ENCODE measurements around the gene DCC. TPM values are rescaled to one million over a fixed set of nuclear protein-coding genes. Genes with fewer than 3 reads are reported as not detected.

DCC gene
- total RNA-seq, 2 donors from 2014 or later: not detected

- no peak for DNase-seq
- Mint-ChIP-seq H3K4me1 (no peaks in the 10 kb centered on the region), H3K27ac (no peak overlapping the region), H3K27me3 (no peaks in the 10 kb centered on the region), H3K36me3 (ENCODE audit: low read depth) (no peaks in the 10 kb centered on the region), H3K4me3 (no peak overlapping the region)
- no peaks in the 10 kb centered on the region for H3K9me3 ChIP-seq (ENCODE audit: control insufficient read depth, low read length, poor library complexity, severe bottlenecking)
- no peak for ATAC-seq
These were observed 229.5 kb downstream of the DCC start for GRCh38 chr18:52569492-52569891.

GRCh38 chr18:52570975-52571374 lies 231.0 kb downstream of the DCC start:
- H3K27ac Mint-ChIP-seq: no peak overlapping the region
- DNase-seq (no peak), ATAC-seq (no peak)
- no peak overlapping the region for H3K4me3 Mint-ChIP-seq
- no peaks in the 10 kb centered on the region for H3K9me3 ChIP-seq (ENCODE audit: control insufficient read depth, low read length, poor library complexity, severe bottlenecking)
- H3K4me1 Mint-ChIP-seq: no peaks in the 10 kb centered on the region
- no peaks in the 10 kb centered on the region for H3K27me3 Mint-ChIP-seq
- no peaks in the 10 kb centered on the region for H3K36me3 Mint-ChIP-seq (ENCODE audit: low read depth)

GRCh38 chr18:52572036-52573000 lies 232.3 kb downstream of the DCC start:
- no peak for ATAC-seq
- Mint-ChIP-seq H3K27ac (no peak overlapping the region), H3K4me3 (no peak overlapping the region), H3K27me3 (no peaks in the 10 kb centered on the region), H3K4me1 (no peaks in the 10 kb centered on the region), H3K36me3 (ENCODE audit: low read depth) (no peaks in the 10 kb centered on the region)
- no peak for DNase-seq
- H3K9me3 ChIP-seq (ENCODE audit: control insufficient read depth, low read length, poor library complexity, severe bottlenecking): no peaks in the 10 kb centered on the region

DNA sequence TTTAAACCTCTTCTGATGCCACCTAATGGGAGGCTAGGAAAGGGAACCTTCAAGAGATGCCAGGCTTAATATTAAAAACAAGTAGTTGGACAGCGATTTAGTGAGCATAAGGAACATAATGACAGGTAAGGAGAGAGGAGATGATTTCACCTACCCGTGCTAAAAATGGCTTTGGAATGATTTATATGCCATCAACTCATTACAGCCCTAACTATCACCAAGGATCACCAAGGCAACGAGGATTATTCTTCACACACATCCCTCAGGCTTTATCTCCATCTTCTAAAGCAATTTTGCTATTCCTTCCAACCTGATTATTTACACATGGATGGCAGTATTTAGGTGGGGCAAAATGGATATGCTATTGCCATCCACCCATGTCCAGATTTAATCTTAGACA lies 237.8 kb downstream of the DCC start:
- no peaks in the 10 kb centered on the region for H3K27me3 Mint-ChIP-seq
- H3K9me3 ChIP-seq (ENCODE audit: control insufficient read depth, low read length, poor library complexity, severe bottlenecking): no peaks in the 10 kb centered on the region
- H3K4me3 Mint-ChIP-seq: no peak overlapping the region
- no peaks in the 10 kb centered on the region for H3K4me1 Mint-ChIP-seq
- no peak for ATAC-seq
- DNase-seq: no peak
- no peak overlapping the region for H3K27ac Mint-ChIP-seq
- no peaks in the 10 kb centered on the region for H3K36me3 Mint-ChIP-seq (ENCODE audit: low read depth)

GRCh38 chr18:52582061-52582460 lies 242.1 kb downstream of the DCC start:
- H3K27me3 Mint-ChIP-seq: no peaks in the 10 kb centered on the region
- no peaks in the 10 kb centered on the region for H3K36me3 Mint-ChIP-seq (ENCODE audit: low read depth)
- ATAC-seq: no peak
- no peak overlapping the region for H3K27ac Mint-ChIP-seq
- no peaks in the 10 kb centered on the region for H3K4me1 Mint-ChIP-seq
- no peaks in the 10 kb centered on the region for H3K9me3 ChIP-seq (ENCODE audit: control insufficient read depth, low read length, poor library complexity, severe bottlenecking)
- no peak for DNase-seq
- no peak overlapping the region for H3K4me3 Mint-ChIP-seq

DNA sequence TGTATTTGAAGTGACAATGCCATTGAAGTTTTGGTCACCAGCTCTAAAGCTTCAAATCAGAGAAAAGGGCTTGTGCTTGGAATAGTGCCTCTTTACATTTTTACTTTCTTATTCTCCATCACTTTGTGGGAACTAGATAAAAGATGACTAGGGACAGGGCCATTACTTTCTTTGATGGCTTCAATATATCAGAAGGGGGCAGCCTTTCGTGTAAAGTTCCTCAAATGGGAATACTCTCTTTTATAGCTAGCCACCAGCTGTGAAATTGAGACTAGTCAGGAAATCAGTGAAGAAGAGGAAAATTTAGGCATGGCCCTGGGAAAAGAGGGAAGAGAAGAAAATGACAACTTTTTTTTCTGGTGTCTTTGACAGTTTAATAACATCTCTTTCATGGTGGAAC lies 242.5 kb downstream of the DCC start:
- DNase-seq (no peak), ATAC-seq (no peak)
- H3K4me3 Mint-ChIP-seq: no peak overlapping the region
- H3K36me3 Mint-ChIP-seq (ENCODE audit: low read depth): no peaks in the 10 kb centered on the region
- no peak overlapping the region for H3K27ac Mint-ChIP-seq
- no peaks in the 10 kb centered on the region for H3K9me3 ChIP-seq (ENCODE audit: control insufficient read depth, low read length, poor library complexity, severe bottlenecking)
- H3K4me1 Mint-ChIP-seq: no peaks in the 10 kb centered on the region
- no peaks in the 10 kb centered on the region for H3K27me3 Mint-ChIP-seq

DNA sequence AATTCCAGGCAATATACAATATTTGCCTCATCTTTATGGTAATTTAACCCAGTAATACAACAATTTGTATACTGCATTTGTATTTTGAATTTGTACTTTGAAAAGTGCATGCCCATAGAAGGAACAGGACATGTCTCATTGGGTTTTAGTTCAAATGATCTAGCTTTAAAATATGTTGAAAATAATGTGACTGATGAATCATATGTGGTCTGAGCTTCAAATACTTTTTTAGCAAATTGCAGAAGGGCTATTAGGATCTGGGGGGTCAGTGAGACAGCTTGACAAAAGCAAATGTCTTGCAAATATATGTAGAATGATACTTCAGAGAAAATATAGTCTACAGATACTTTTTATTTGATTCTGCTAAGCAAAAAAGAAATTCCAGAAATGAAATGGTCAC lies 248.9 kb downstream of the DCC start:
- H3K27ac Mint-ChIP-seq: no peak overlapping the region
- DNase-seq (no peak), ATAC-seq (no peak)
- no peak overlapping the region for H3K4me3 Mint-ChIP-seq
- H3K9me3 ChIP-seq (ENCODE audit: control insufficient read depth, low read length, poor library complexity, severe bottlenecking): no peaks in the 10 kb centered on the region
- no peaks in the 10 kb centered on the region for H3K27me3 Mint-ChIP-seq
- H3K4me1 Mint-ChIP-seq: no peaks in the 10 kb centered on the region
- no peaks in the 10 kb centered on the region for H3K36me3 Mint-ChIP-seq (ENCODE audit: low read depth)

GRCh38 chr18:52596748-52597435 lies 256.9 kb downstream of the DCC start:
- no peak overlapping the region for H3K4me3 Mint-ChIP-seq
- no peak overlapping the region for H3K27ac Mint-ChIP-seq
- no peaks in the 10 kb centered on the region for H3K27me3 Mint-ChIP-seq
- no peaks in the 10 kb centered on the region for H3K4me1 Mint-ChIP-seq
- H3K36me3 Mint-ChIP-seq (ENCODE audit: low read depth): no peaks in the 10 kb centered on the region
- no peaks in the 10 kb centered on the region for H3K9me3 ChIP-seq (ENCODE audit: control insufficient read depth, low read length, poor library complexity, severe bottlenecking)
- DNase-seq: no peak
- no peak for ATAC-seq

- Mint-ChIP-seq H3K36me3 (ENCODE audit: low read depth) (no peaks in the 10 kb centered on the region), H3K27ac (no peak overlapping the region), H3K27me3 (no peaks in the 10 kb centered on the region), H3K4me1 (no peaks in the 10 kb centered on the region), H3K4me3 (no peak overlapping the region)
- DNase-seq: no peak
- no peaks in the 10 kb centered on the region for H3K9me3 ChIP-seq (ENCODE audit: control insufficient read depth, low read length, poor library complexity, severe bottlenecking)
- no peak for ATAC-seq
These were observed 258.9 kb downstream of the DCC start for GRCh38 chr18:52598921-52599320.

- H3K4me3 Mint-ChIP-seq: no peak overlapping the region
These were observed 262.8 kb downstream of the DCC start for GRCh38 chr18:52602820-52603219.

GRCh38 chr18:52605345-52605744 lies 265.3 kb downstream of the DCC start:
- H3K27ac Mint-ChIP-seq: no peak overlapping the region
- no peaks in the 10 kb centered on the region for H3K36me3 Mint-ChIP-seq (ENCODE audit: low read depth)
- H3K27me3 Mint-ChIP-seq: no peaks in the 10 kb centered on the region
- DNase-seq (no peak), ATAC-seq (no peak)
- H3K4me3 Mint-ChIP-seq: no peak overlapping the region
- no peaks in the 10 kb centered on the region for H3K9me3 ChIP-seq (ENCODE audit: control insufficient read depth, low read length, poor library complexity, severe bottlenecking)
- no peaks in the 10 kb centered on the region for H3K4me1 Mint-ChIP-seq

More at GRCh38 chr18:52602820-52603219, 262.8 kb downstream of the DCC start:
- no peaks in the 10 kb centered on the region for H3K27me3 Mint-ChIP-seq
- no peak overlapping the region for H3K27ac Mint-ChIP-seq
- ATAC-seq: no peak
- H3K9me3 ChIP-seq (ENCODE audit: control insufficient read depth, low read length, poor library complexity, severe bottlenecking): no peaks in the 10 kb centered on the region
- H3K36me3 Mint-ChIP-seq (ENCODE audit: low read depth): no peaks in the 10 kb centered on the region
- no peaks in the 10 kb centered on the region for H3K4me1 Mint-ChIP-seq
- no peak for DNase-seq

GRCh38 chr18:52607985-52608384 lies 268.0 kb downstream of the DCC start:
- ATAC-seq: no peak
- no peaks in the 10 kb centered on the region for H3K4me1 Mint-ChIP-seq
- H3K27me3 Mint-ChIP-seq: no peaks in the 10 kb centered on the region
- DNase-seq: no peak
- no peaks in the 10 kb centered on the region for H3K36me3 Mint-ChIP-seq (ENCODE audit: low read depth)
- no peak overlapping the region for H3K27ac Mint-ChIP-seq
- no peak overlapping the region for H3K4me3 Mint-ChIP-seq
- H3K9me3 ChIP-seq (ENCODE audit: control insufficient read depth, low read length, poor library complexity, severe bottlenecking): no peaks in the 10 kb centered on the region

GRCh38 chr18:52610451-52611115 lies 270.6 kb downstream of the DCC start:
- no peak overlapping the region for H3K4me3 Mint-ChIP-seq
- H3K36me3 Mint-ChIP-seq (ENCODE audit: low read depth): no peaks in the 10 kb centered on the region
- H3K27ac Mint-ChIP-seq: no peak overlapping the region
- H3K9me3 ChIP-seq (ENCODE audit: control insufficient read depth, low read length, poor library complexity, severe bottlenecking): no peaks in the 10 kb centered on the region
- no peaks in the 10 kb centered on the region for H3K4me1 Mint-ChIP-seq
- no peak for DNase-seq
- H3K27me3 Mint-ChIP-seq: no peaks in the 10 kb centered on the region
- ATAC-seq: no peak
